Measurements from ENCODE around the gene PNPLA1.

Gene PNPLA1

GRCh38 chr6:36297511-36297910 lies 27.7 kb downstream of the PNPLA1 start:
- DNase-seq (ENCODE audit: low spot score): no peak
- TF ChIP-seq, protein P1, sequence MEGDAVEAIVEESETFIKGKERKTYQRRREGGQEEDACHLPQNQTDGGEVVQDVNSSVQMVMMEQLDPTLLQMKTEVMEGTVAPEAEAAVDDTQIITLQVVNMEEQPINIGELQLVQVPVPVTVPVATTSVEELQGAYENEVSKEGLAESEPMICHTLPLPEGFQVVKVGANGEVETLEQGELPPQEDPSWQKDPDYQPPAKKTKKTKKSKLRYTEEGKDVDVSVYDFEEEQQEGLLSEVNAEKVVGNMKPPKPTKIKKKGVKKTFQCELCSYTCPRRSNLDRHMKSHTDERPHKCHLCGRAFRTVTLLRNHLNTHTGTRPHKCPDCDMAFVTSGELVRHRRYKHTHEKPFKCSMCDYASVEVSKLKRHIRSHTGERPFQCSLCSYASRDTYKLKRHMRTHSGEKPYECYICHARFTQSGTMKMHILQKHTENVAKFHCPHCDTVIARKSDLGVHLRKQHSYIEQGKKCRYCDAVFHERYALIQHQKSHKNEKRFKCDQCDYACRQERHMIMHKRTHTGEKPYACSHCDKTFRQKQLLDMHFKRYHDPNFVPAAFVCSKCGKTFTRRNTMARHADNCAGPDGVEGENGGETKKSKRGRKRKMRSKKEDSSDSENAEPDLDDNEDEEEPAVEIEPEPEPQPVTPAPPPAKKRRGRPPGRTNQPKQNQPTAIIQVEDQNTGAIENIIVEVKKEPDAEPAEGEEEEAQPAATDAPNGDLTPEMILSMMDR (IDR thresholded peaks at IDR 0.05; ENCODE audit: extremely low read depth, missing control alignments): no peak

DNA sequence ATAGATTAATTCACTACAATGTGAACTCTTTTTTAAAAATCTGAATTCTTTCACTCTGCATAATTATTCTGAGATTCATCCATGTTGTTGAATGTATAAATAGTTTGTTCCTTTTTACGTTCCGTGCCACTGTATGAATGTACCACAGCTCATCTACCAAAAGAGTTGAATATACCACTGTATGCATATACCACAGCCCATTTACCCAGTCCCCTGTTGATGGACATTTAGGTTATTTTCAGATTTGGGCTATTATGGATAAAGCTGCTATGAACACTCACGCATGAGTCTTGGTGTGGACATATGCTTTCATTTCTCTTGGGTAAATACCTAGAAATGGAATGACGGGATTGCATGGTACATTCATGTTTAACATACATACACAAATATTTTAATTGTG lies 28.2 kb downstream of the PNPLA1 start:
- DNase-seq (ENCODE audit: low spot score): no peak
- TF ChIP-seq, protein P1 (IDR thresholded peaks at IDR 0.05; ENCODE audit: extremely low read depth, missing control alignments): no peak

DNA sequence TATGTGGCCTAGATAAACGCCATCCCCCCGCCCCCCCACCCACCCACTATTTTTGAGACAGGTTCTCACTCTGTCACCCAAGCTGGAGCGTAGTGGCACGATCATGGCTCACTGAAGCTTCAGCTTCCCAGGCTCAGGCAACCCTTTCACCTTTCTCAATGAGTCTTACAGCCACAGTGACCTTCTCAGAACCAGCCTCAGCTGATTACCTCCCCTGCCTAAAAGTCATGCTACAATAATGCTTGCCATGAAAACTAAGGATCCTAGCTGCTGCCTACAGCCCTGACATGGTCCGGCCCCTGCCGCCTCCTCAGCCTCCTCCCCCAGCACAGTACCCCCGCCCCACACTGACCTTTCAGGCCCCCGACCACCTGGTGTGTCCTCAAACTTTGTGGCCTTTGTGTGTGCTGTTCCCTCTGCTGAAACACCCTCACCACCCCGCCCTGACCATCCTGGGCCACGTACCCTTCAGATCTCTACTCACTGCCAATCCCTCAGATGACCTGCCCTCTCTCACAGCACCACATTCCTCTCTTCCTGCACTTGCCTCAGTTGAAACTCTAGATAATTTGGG lies 31.3 kb downstream of the PNPLA1 start:
- DNase-seq (ENCODE audit: low spot score): no peak
- TF ChIP-seq, protein P1 (IDR thresholded peaks at IDR 0.05; ENCODE audit: extremely low read depth, missing control alignments): no peak

GRCh38 chr6:36301781-36302180 lies 31.9 kb downstream of the PNPLA1 start:
- DNase-seq (ENCODE audit: low spot score): no peak
- TF ChIP-seq, protein P1 (IDR thresholded peaks at IDR 0.05; ENCODE audit: extremely low read depth, missing control alignments): no peak

- peak; percentile 85 for DNase-seq (ENCODE audit: low spot score)
These were observed 32.5 kb downstream of the PNPLA1 start for GRCh38 chr6:36302227-36302976.

GRCh38 chr6:36305885-36306284 lies 36.0 kb downstream of the PNPLA1 start:
- TF ChIP-seq, protein P1 (IDR thresholded peaks at IDR 0.05; ENCODE audit: extremely low read depth, missing control alignments): no peak
- no peak for DNase-seq (ENCODE audit: low spot score)

More at GRCh38 chr6:36302227-36302976, 32.5 kb downstream of the PNPLA1 start:
- TF ChIP-seq, protein P1 (IDR thresholded peaks at IDR 0.05; ENCODE audit: extremely low read depth, missing control alignments): peak; percentile 75

DNA sequence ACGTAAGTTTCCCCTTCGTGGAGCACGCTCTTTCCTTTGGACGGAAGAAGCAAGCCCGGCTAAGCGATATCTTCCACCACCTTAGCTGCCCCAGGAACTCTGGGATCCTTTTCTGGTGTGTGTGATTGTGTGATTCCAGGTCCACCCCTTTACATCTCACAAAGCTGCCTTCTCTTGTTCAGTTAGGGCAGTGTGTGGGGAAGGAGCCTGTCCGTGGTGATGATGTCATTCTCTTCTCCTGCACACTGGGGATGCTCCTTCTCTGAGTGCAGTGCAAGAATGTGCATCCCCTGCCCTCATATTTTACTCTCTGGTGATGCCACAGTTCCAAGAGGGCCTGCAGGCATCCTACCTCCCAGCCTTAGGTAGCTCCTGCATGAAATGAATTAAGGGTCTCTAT lies 36.5 kb downstream of the PNPLA1 start:
- no peak for DNase-seq (ENCODE audit: low spot score)
- TF ChIP-seq, protein P1 (IDR thresholded peaks at IDR 0.05; ENCODE audit: extremely low read depth, missing control alignments): no peak
